ENCODE data around the gene UIMC1. TPM values are rescaled to one million over a fixed set of nuclear protein-coding genes. Genes with fewer than 3 reads are reported as not detected.

UIMC1 gene
- total RNA-seq, 5 donors from 2014 or later (not counting 1 experiment from before 2014, with no cell fraction given) = 50.0 to 70.3 (median 56.7) TPM

DNA sequence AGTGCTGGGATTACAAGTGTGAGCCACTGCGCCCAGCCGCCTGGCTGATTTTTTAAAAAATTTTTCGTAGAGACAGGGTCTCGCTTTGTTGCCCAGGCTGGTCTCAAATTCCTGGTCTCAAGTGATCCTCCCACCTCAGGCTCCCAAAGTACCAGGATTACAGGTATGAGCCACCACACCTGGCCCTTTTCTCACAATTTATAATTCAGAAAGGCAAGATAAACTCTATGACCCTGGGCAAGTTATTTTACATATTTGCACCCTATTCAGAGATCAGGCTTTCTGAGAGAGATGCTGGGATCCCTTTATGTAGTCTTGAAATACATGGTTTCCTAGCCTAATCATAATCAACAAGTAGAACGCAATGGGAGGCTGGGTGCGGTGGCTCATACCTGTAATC, 36.5 kb upstream of the UIMC1 start:
- Histone ChIP-seq H3K27me3 (replicated peaks in 1 of 2; ENCODE audit: control insufficient read depth in 2 of 2, extremely low read depth in 1 of 2, insufficient read depth in 2 of 2, low read length in 1 of 2) (no peaks in the 10 kb centered on the region), H3K27ac (ENCODE audit: low read length) (no peak overlapping the region), H3K4me3 (ENCODE audit: control insufficient read depth in 1 of 2, extremely low read depth in 1 of 2, low read length in 1 of 2) (no peak overlapping the region), H3K9me3 (no peaks in the 10 kb centered on the region), H3K36me3 (ENCODE audit: control insufficient read depth in 2 of 2, extremely low read depth in 1 of 2, insufficient read depth in 1 of 2, low read length in 1 of 2) (peaks cover 0 to 54% of the 10 kb centered on the region in 2 donors), H3K4me1 (ENCODE audit: control insufficient read depth in 1 of 2, extremely low read depth in 1 of 2, insufficient read depth in 2 of 2, low read length in 2 of 2) (no peaks in the 10 kb centered on the region)
- H3K9me3 Mint-ChIP-seq = no peaks in the 10 kb centered on the region
- H3K4me1 Mint-ChIP-seq = no peaks in the 10 kb centered on the region
- no peak overlapping the region for H3K27ac Mint-ChIP-seq
- ATAC-seq (replicated peaks in 1 of 4) (no peak), DNase-seq (no peak)
- 98% methylated on average over 6 of the region's 6 CpGs for WGBS (ENCODE audit: insufficient coverage)
- POLR2A ChIA-PET = no interaction called here
- CTCF ChIA-PET = no interaction called here
- no peaks in the 10 kb centered on the region for H3K27me3 Mint-ChIP-seq
- peaks cover 40% of the 10 kb centered on the region for H3K36me3 Mint-ChIP-seq
- no peak overlapping the region for H3K4me3 Mint-ChIP-seq

DNA sequence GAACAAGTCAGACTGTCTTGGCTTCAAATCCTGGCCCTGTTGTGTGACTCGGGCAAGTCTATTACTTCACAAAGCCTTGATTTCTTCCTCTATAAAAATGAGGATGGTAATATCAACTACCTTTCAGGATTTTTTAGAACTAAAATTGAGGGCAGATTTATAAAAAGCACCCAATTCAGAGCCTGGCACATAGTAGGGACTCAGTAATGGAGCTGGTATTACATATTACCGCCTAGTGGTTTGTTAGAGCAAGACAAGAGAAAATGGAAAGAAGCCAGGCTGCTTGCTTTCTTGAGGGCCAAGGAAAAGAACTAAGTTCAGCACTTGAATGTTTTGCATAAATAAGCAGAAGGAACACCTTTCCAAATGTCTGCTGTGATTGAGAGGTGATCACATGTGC, 35.4 kb upstream of the UIMC1 start:
- ATAC-seq (replicated peaks in 1 of 4) (no peak), DNase-seq (no peak)
- no peaks in the 10 kb centered on the region for H3K9me3 ChIP-seq
- H3K4me1 Mint-ChIP-seq = no peaks in the 10 kb centered on the region
- H3K4me3 ChIP-seq (ENCODE audit: control insufficient read depth in 1 of 2, extremely low read depth in 1 of 2, low read length in 1 of 2) = no peak overlapping the region
- H3K4me1 ChIP-seq (ENCODE audit: control insufficient read depth in 1 of 2, extremely low read depth in 1 of 2, insufficient read depth in 2 of 2, low read length in 2 of 2) = no peaks in the 10 kb centered on the region
- H3K36me3 Mint-ChIP-seq = peaks cover 36% of the 10 kb centered on the region
- no peaks in the 10 kb centered on the region for H3K9me3 Mint-ChIP-seq
- no peak overlapping the region for H3K27ac Mint-ChIP-seq
- H3K4me3 Mint-ChIP-seq = no peak overlapping the region
- ChIA-PET POLR2A (interaction anchor here in 1 of 2 donors (0.6 kb wide), 1 partner anchor 404 kb away, joined by 3 read pairs; no protein-coding TSS in a partner anchor), CTCF (no interaction called here)
- WGBS (ENCODE audit: insufficient coverage) = 100% methylated on average over 1 of the region's 2 CpGs
- no peaks in the 10 kb centered on the region for H3K27me3 Mint-ChIP-seq
- no peak overlapping the region for H3K27ac ChIP-seq (ENCODE audit: low read length)
- H3K27me3 ChIP-seq (replicated peaks in 1 of 2; ENCODE audit: control insufficient read depth in 2 of 2, extremely low read depth in 1 of 2, insufficient read depth in 2 of 2, low read length in 1 of 2) = no peaks in the 10 kb centered on the region
- H3K36me3 ChIP-seq (ENCODE audit: control insufficient read depth in 2 of 2, extremely low read depth in 1 of 2, insufficient read depth in 1 of 2, low read length in 1 of 2) = peaks cover 0 to 51% of the 10 kb centered on the region in 2 donors

DNA sequence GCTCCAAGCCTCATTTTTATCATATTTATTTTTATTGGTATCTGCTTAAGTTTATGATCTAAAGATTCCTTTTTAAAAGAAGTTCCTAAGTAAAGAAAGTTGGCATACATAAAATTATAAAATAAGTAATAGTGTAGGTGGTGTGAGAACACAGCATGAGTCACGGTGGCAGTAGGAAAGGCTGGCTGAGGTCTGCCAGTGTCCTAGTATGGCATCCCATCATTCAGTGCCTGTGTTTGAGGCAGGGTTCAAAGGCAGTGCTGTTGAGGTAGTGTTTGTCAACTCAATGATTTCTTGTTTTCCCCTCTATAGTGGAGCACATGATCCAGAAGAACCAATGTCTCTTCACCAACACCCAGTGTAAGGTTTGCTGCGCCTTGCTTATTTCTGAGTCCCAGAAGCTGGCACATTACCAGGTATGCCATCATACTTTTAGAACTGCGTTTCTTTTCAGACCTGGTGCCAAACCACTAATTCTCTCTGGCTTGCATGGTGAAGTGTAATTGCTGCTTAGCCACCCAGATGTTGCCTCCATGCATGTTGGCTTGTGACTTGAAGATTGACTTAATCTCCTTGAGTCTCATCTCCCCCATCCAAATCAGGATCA, 34.3 kb upstream of the UIMC1 start:
- no peak overlapping the region for H3K27ac ChIP-seq (ENCODE audit: low read length)
- peaks cover 38% of the 10 kb centered on the region for H3K36me3 Mint-ChIP-seq
- DNase-seq (no peak), ATAC-seq (replicated peaks in 1 of 4) (no peak)
- CTCF ChIA-PET = no interaction called here
- H3K27ac Mint-ChIP-seq = no peak overlapping the region
- no peaks in the 10 kb centered on the region for H3K9me3 ChIP-seq
- H3K4me1 ChIP-seq (ENCODE audit: control insufficient read depth in 1 of 2, extremely low read depth in 1 of 2, insufficient read depth in 2 of 2, low read length in 2 of 2) = peaks cover 0 to 2% of the 10 kb centered on the region in 2 experiments
- H3K27me3 Mint-ChIP-seq = no peaks in the 10 kb centered on the region
- no peaks in the 10 kb centered on the region for H3K27me3 ChIP-seq (replicated peaks in 1 of 2; ENCODE audit: control insufficient read depth in 2 of 2, extremely low read depth in 1 of 2, insufficient read depth in 2 of 2, low read length in 1 of 2)
- peaks cover 7 to 8% (median 7%) of the 10 kb centered on the region in 3 donors for H3K4me1 Mint-ChIP-seq
- no peaks in the 10 kb centered on the region for H3K9me3 Mint-ChIP-seq
- POLR2A ChIA-PET = no interaction called here
- WGBS (ENCODE audit: insufficient coverage) = 100% methylated on average over 2 of the region's 3 CpGs
- H3K4me3 ChIP-seq (ENCODE audit: control insufficient read depth in 1 of 2, extremely low read depth in 1 of 2, low read length in 1 of 2) = no peak overlapping the region
- peaks cover 0 to 50% of the 10 kb centered on the region in 2 donors for H3K36me3 ChIP-seq (ENCODE audit: control insufficient read depth in 2 of 2, extremely low read depth in 1 of 2, insufficient read depth in 1 of 2, low read length in 1 of 2)
- H3K4me3 Mint-ChIP-seq = no peak overlapping the region

DNA sequence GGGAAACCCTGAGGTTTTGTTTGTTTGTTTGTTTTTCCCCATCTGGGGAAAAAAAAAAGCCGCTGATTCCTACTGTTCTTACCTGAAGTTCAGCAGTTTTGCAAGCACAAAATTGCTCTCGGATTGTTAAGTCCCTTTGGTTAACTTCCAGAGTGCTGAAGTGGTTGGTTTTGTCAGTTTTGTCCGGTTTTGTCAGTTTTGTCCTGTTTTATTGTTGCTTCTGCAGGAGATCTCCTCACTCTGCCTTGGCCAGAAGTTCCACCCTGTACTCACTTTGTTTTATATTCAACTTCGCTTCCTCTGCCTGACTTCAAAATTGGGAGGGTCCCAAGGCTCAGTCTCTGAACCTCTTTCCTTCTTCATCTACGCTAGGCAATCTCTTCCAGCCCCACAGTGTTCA, 30.3 kb upstream of the UIMC1 start:
- Mint-ChIP-seq H3K9me3 (no peaks in the 10 kb centered on the region), H3K36me3 (peaks cover 26% of the 10 kb centered on the region), H3K4me1 (peaks cover 16 to 25% (median 23%) of the 10 kb centered on the region in 3 donors), H3K27me3 (no peaks in the 10 kb centered on the region), H3K4me3 (no peak overlapping the region), H3K27ac (no peak overlapping the region)
- Histone ChIP-seq H3K4me1 (ENCODE audit: control insufficient read depth in 1 of 2, extremely low read depth in 1 of 2, insufficient read depth in 2 of 2, low read length in 2 of 2) (peaks cover 0 to 5% of the 10 kb centered on the region in 2 experiments), H3K36me3 (ENCODE audit: control insufficient read depth in 2 of 2, extremely low read depth in 1 of 2, insufficient read depth in 1 of 2, low read length in 1 of 2) (peaks cover 0 to 19% of the 10 kb centered on the region in 2 donors), H3K4me3 (ENCODE audit: control insufficient read depth in 1 of 2, extremely low read depth in 1 of 2, low read length in 1 of 2) (no peak overlapping the region), H3K9me3 (no peaks in the 10 kb centered on the region), H3K27ac (ENCODE audit: low read length) (no peak overlapping the region), H3K27me3 (replicated peaks in 1 of 2; ENCODE audit: control insufficient read depth in 2 of 2, extremely low read depth in 1 of 2, insufficient read depth in 2 of 2, low read length in 1 of 2) (no peaks in the 10 kb centered on the region)
- ChIA-PET CTCF (interaction anchor here in 1 of 2 donors (0.6 kb wide), 1 partner anchor 36 kb away, joined by 3 read pairs; no protein-coding TSS in a partner anchor), POLR2A (no interaction called here)
- WGBS (ENCODE audit: insufficient coverage) = 100% methylated on average over 3 of the region's 5 CpGs
- ATAC-seq (replicated peaks in 1 of 4) (no peak), DNase-seq (no peak)

DNA sequence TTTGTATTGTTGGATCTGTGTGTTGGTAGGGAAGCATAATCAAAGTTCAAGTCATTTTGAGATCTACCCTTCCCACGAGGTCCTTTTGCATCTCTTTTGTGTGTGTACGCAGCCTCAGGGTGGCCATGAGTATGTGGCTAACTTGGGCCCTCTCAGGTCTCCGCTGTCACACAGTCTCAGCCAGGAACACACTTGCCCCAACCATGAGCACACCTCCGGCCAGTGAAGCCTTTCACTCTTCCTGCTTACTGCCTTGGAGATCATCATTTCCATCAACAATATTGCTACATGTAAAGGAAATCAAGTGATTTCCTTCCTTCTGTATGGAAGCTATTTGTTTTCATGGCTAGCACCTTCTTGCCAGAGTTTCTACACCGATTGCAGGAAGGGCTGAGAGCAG, 29.9 kb upstream of the UIMC1 start:
- Mint-ChIP-seq H3K36me3 (peaks cover 25% of the 10 kb centered on the region), H3K9me3 (peaks cover 3% of the 10 kb centered on the region in 3 donors), H3K27me3 (no peaks in the 10 kb centered on the region), H3K4me3 (no peak overlapping the region), H3K27ac (no peak overlapping the region), H3K4me1 (peaks cover 18 to 28% (median 23%) of the 10 kb centered on the region in 3 donors)
- WGBS (ENCODE audit: insufficient coverage) = 90% methylated on average over 2 of the region's 5 CpGs
- H3K4me1 ChIP-seq (ENCODE audit: control insufficient read depth in 1 of 2, extremely low read depth in 1 of 2, insufficient read depth in 2 of 2, low read length in 2 of 2) = peaks cover 0 to 5% of the 10 kb centered on the region in 2 experiments
- POLR2A ChIA-PET = no interaction called here
- no peaks in the 10 kb centered on the region for H3K27me3 ChIP-seq (replicated peaks in 1 of 2; ENCODE audit: control insufficient read depth in 2 of 2, extremely low read depth in 1 of 2, insufficient read depth in 2 of 2, low read length in 1 of 2)
- H3K4me3 ChIP-seq (ENCODE audit: control insufficient read depth in 1 of 2, extremely low read depth in 1 of 2, low read length in 1 of 2) = no peak overlapping the region
- DNase-seq (no peak), ATAC-seq (replicated peaks in 1 of 4) (no peak)
- peaks cover 0 to 14% of the 10 kb centered on the region in 2 donors for H3K36me3 ChIP-seq (ENCODE audit: control insufficient read depth in 2 of 2, extremely low read depth in 1 of 2, insufficient read depth in 1 of 2, low read length in 1 of 2)
- CTCF ChIA-PET = interaction anchor here in 1 of 2 donors (0.7 kb wide), 1 partner anchor 34 kb away, joined by 4 read pairs; no protein-coding TSS in a partner anchor
- no peaks in the 10 kb centered on the region for H3K9me3 ChIP-seq
- no peak overlapping the region for H3K27ac ChIP-seq (ENCODE audit: low read length)

DNA sequence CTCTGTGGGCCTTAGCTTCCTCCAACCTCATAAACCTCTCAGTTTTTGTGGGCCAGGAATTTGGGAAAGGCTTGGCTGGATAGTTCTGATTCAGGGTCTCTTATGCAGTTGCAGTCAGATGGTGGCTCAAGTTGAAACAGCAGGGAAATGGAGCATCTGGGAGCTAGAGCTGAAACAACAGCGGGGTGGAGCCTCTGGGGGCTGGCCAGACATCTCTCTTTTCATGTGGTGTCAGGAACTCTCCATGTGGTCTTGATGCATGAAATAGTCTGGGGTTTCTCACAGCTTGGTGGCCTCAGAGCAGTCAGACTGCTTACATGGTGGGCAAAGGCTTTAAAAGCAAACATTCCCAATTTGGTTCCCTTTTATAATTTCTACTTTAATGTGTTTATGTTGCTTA, 29.4 kb upstream of the UIMC1 start:
- H3K9me3 ChIP-seq = no peaks in the 10 kb centered on the region
- H3K36me3 ChIP-seq (ENCODE audit: control insufficient read depth in 2 of 2, extremely low read depth in 1 of 2, insufficient read depth in 1 of 2, low read length in 1 of 2) = peaks cover 3 to 10% of the 10 kb centered on the region in 2 donors
- Mint-ChIP-seq H3K9me3 (peaks cover 6 to 7% (median 6%) of the 10 kb centered on the region in 3 donors), H3K4me3 (no peak overlapping the region), H3K36me3 (peaks cover 26% of the 10 kb centered on the region), H3K27ac (no peak overlapping the region), H3K27me3 (no peaks in the 10 kb centered on the region), H3K4me1 (peaks cover 19 to 30% (median 23%) of the 10 kb centered on the region in 3 donors)
- no peak overlapping the region for H3K27ac ChIP-seq (ENCODE audit: low read length)
- no peaks in the 10 kb centered on the region for H3K27me3 ChIP-seq (replicated peaks in 1 of 2; ENCODE audit: control insufficient read depth in 2 of 2, extremely low read depth in 1 of 2, insufficient read depth in 2 of 2, low read length in 1 of 2)
- H3K4me3 ChIP-seq (ENCODE audit: control insufficient read depth in 1 of 2, extremely low read depth in 1 of 2, low read length in 1 of 2) = no peak overlapping the region
- peaks cover 0 to 5% of the 10 kb centered on the region in 2 experiments for H3K4me1 ChIP-seq (ENCODE audit: control insufficient read depth in 1 of 2, extremely low read depth in 1 of 2, insufficient read depth in 2 of 2, low read length in 2 of 2)
- DNase-seq (no peak), ATAC-seq (replicated peaks in 1 of 4) (no peak)
- WGBS (ENCODE audit: insufficient coverage) = 67% methylated on average over 1 of the region's 1 CpG
- POLR2A ChIA-PET = no interaction called here
- CTCF ChIA-PET = interaction anchor here in 1 of 2 donors (0.7 kb wide), 1 partner anchor 35 kb away, joined by 4 read pairs; no protein-coding TSS in a partner anchor
